ENCODE measurements around the gene OR2T10. TPM values are rescaled to one million over a fixed set of nuclear protein-coding genes. Genes with fewer than 3 reads are reported as not detected.

The OR2T10 gene
- total and polyA plus RNA-seq, 2 donors = not detected

GRCh38 chr1:248611883-248612414 is 14.4 kb upstream of the OR2T10 start:
- Histone ChIP-seq H3K27me3 (ENCODE audit: control insufficient read depth in 2 of 2, insufficient read depth in 1 of 2, low read length in 1 of 2) (no peaks in the 10 kb centered on the region), H3K4me3 (ENCODE audit: low read length in 2 of 2) (no peak overlapping the region), H3K27ac (ENCODE audit: low read depth in 1 of 2, low read length in 1 of 2) (no peak overlapping the region), H3K9me3 (ENCODE audit: control insufficient read depth in 2 of 2, insufficient read depth in 1 of 2, low read length in 1 of 2) (no peaks in the 10 kb centered on the region), H3K36me3 (ENCODE audit: control insufficient read depth in 2 of 2, insufficient read depth in 2 of 2, low read length in 1 of 2) (no peaks in the 10 kb centered on the region), H3K4me1 (ENCODE audit: control insufficient read depth in 2 of 2, insufficient read depth in 2 of 2, low read length in 2 of 2) (no peaks in the 10 kb centered on the region)
- WGBS = 89% methylated on average over 4 of the region's 4 CpGs
- no peak for DNase-seq (ENCODE audit: low read depth in 6 of 9, low spot score in 9 of 9)

- 62% methylated on average over 3 of the region's 3 CpGs for WGBS
- Histone ChIP-seq H3K27me3 (ENCODE audit: control insufficient read depth in 2 of 2, insufficient read depth in 1 of 2, low read length in 1 of 2) (no peaks in the 10 kb centered on the region), H3K27ac (ENCODE audit: low read depth in 1 of 2, low read length in 1 of 2) (no peak overlapping the region), H3K36me3 (ENCODE audit: control insufficient read depth in 2 of 2, insufficient read depth in 2 of 2, low read length in 1 of 2) (no peaks in the 10 kb centered on the region), H3K4me1 (ENCODE audit: control insufficient read depth in 2 of 2, insufficient read depth in 2 of 2, low read length in 2 of 2) (no peaks in the 10 kb centered on the region), H3K9me3 (ENCODE audit: control insufficient read depth in 2 of 2, insufficient read depth in 1 of 2, low read length in 1 of 2) (no peaks in the 10 kb centered on the region), H3K4me3 (ENCODE audit: low read length in 2 of 2) (no peak overlapping the region)
- no peak for DNase-seq (ENCODE audit: low read depth in 6 of 9, low spot score in 9 of 9)
Measured at GRCh38 chr1:248610301-248610700, 12.8 kb upstream of the OR2T10 start.

DNA sequence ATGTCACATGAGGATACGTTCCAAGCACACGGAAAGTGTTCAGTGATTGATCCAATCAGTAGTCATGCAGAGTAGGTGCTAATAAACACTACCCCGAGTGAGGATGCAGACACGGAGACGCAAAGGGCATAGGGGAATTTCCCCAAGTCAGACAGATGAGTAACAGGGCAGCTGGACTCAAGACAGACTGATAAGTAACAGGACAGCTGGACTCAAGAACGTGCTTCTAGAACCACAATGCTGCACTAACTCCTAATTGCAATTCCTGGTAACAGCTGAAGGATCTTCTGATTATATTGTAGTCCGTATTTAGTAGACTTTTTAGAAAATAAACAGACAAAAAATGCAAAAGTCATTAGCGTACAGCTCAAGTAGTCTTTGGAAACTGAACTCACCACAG is 1.9 kb upstream of the OR2T10 start:
- Histone ChIP-seq H3K4me1 (ENCODE audit: control insufficient read depth in 2 of 2, insufficient read depth in 2 of 2, low read length in 2 of 2) (no peaks in the 10 kb centered on the region), H3K27ac (ENCODE audit: low read depth in 1 of 2, low read length in 1 of 2) (no peak overlapping the region), H3K27me3 (ENCODE audit: control insufficient read depth in 2 of 2, insufficient read depth in 1 of 2, low read length in 1 of 2) (no peaks in the 10 kb centered on the region), H3K9me3 (ENCODE audit: control insufficient read depth in 2 of 2, insufficient read depth in 1 of 2, low read length in 1 of 2) (no peaks in the 10 kb centered on the region), H3K4me3 (ENCODE audit: low read length in 2 of 2) (no peak overlapping the region), H3K36me3 (ENCODE audit: control insufficient read depth in 2 of 2, insufficient read depth in 2 of 2, low read length in 1 of 2) (no peaks in the 10 kb centered on the region)
- WGBS = 93% methylated on average over 8 of the region's 8 CpGs
- no peak for DNase-seq (ENCODE audit: low read depth in 6 of 9, low spot score in 9 of 9)

- Histone ChIP-seq H3K36me3 (ENCODE audit: control insufficient read depth in 2 of 2, insufficient read depth in 2 of 2, low read length in 1 of 2) (no peaks in the 10 kb centered on the region), H3K27me3 (ENCODE audit: control insufficient read depth in 2 of 2, insufficient read depth in 1 of 2, low read length in 1 of 2) (no peaks in the 10 kb centered on the region), H3K9me3 (ENCODE audit: control insufficient read depth in 2 of 2, insufficient read depth in 1 of 2, low read length in 1 of 2) (no peaks in the 10 kb centered on the region), H3K4me3 (ENCODE audit: low read length in 2 of 2) (no peak overlapping the region), H3K27ac (ENCODE audit: low read depth in 1 of 2, low read length in 1 of 2) (no peak overlapping the region), H3K4me1 (ENCODE audit: control insufficient read depth in 2 of 2, insufficient read depth in 2 of 2, low read length in 2 of 2) (no peaks in the 10 kb centered on the region)
- WGBS = 82% methylated on average over 2 of the region's 2 CpGs
- DNase-seq (ENCODE audit: low read depth in 6 of 9, low spot score in 9 of 9) = no peak
Measured at GRCh38 chr1:248596615-248597014, 885 bp downstream of the OR2T10 start.

GRCh38 chr1:248593226-248593625 is 4.3 kb downstream of the OR2T10 start:
- Histone ChIP-seq H3K9me3 (ENCODE audit: control insufficient read depth in 2 of 2, insufficient read depth in 1 of 2, low read length in 1 of 2) (no peaks in the 10 kb centered on the region), H3K27ac (ENCODE audit: low read depth in 1 of 2, low read length in 1 of 2) (no peak overlapping the region), H3K36me3 (ENCODE audit: control insufficient read depth in 2 of 2, insufficient read depth in 2 of 2, low read length in 1 of 2) (no peaks in the 10 kb centered on the region), H3K4me1 (ENCODE audit: control insufficient read depth in 2 of 2, insufficient read depth in 2 of 2, low read length in 2 of 2) (no peaks in the 10 kb centered on the region), H3K4me3 (ENCODE audit: low read length in 2 of 2) (no peak overlapping the region), H3K27me3 (ENCODE audit: control insufficient read depth in 2 of 2, insufficient read depth in 1 of 2, low read length in 1 of 2) (no peaks in the 10 kb centered on the region)
- no peak for DNase-seq (ENCODE audit: low read depth in 6 of 9, low spot score in 9 of 9)
- WGBS = 96% methylated on average over 5 of the region's 5 CpGs

- H3K36me3 ChIP-seq (ENCODE audit: control insufficient read depth in 2 of 2, insufficient read depth in 2 of 2, low read length in 1 of 2) = no peaks in the 10 kb centered on the region
Measured at GRCh38 chr1:248592655-248593054, 4.8 kb downstream of the OR2T10 start.

DNA sequence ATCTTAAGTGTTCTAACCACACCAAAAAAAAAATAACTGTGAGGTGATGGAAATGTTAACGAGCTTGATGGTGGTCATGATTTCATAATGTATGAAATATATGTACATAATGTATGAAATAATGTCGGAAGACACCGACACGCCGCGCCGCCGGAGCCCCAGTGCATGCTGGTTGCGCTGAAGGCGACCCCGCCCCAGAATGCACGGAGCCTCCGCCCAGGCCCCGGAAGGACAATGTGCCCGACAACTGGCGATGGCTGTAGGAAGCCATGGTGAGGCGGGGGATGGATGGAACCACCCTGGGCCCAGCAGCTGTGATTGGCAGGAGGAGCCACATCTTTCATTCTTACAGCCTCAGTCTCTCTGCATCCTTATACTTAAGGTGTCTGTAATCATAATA is 7.4 kb downstream of the OR2T10 start:
- no peak overlapping the region for H3K4me3 ChIP-seq (ENCODE audit: low read length in 2 of 2)
- H3K36me3 ChIP-seq (ENCODE audit: control insufficient read depth in 2 of 2, insufficient read depth in 2 of 2, low read length in 1 of 2) = no peaks in the 10 kb centered on the region
- H3K9me3 ChIP-seq (ENCODE audit: control insufficient read depth in 2 of 2, insufficient read depth in 1 of 2, low read length in 1 of 2) = no peaks in the 10 kb centered on the region
- no peaks in the 10 kb centered on the region for H3K27me3 ChIP-seq (ENCODE audit: control insufficient read depth in 2 of 2, insufficient read depth in 1 of 2, low read length in 1 of 2)
- H3K4me1 ChIP-seq (ENCODE audit: control insufficient read depth in 2 of 2, insufficient read depth in 2 of 2, low read length in 2 of 2) = no peaks in the 10 kb centered on the region
- WGBS = 95% methylated on average over 17 of the region's 17 CpGs
- no peak for DNase-seq (ENCODE audit: low read depth in 6 of 9, low spot score in 9 of 9)
- no peak overlapping the region for H3K27ac ChIP-seq (ENCODE audit: low read depth in 1 of 2, low read length in 1 of 2)

More at GRCh38 chr1:248592655-248593054, 4.8 kb downstream of the OR2T10 start:
- Histone ChIP-seq H3K27ac (ENCODE audit: low read depth in 1 of 2, low read length in 1 of 2) (no peak overlapping the region), H3K9me3 (ENCODE audit: control insufficient read depth in 2 of 2, insufficient read depth in 1 of 2, low read length in 1 of 2) (no peaks in the 10 kb centered on the region), H3K27me3 (ENCODE audit: control insufficient read depth in 2 of 2, insufficient read depth in 1 of 2, low read length in 1 of 2) (no peaks in the 10 kb centered on the region), H3K4me1 (ENCODE audit: control insufficient read depth in 2 of 2, insufficient read depth in 2 of 2, low read length in 2 of 2) (no peaks in the 10 kb centered on the region), H3K4me3 (ENCODE audit: low read length in 2 of 2) (no peak overlapping the region)
- WGBS = 91% methylated on average over 1 of the region's 1 CpG
- no peak for DNase-seq (ENCODE audit: low read depth in 6 of 9, low spot score in 9 of 9)

DNA sequence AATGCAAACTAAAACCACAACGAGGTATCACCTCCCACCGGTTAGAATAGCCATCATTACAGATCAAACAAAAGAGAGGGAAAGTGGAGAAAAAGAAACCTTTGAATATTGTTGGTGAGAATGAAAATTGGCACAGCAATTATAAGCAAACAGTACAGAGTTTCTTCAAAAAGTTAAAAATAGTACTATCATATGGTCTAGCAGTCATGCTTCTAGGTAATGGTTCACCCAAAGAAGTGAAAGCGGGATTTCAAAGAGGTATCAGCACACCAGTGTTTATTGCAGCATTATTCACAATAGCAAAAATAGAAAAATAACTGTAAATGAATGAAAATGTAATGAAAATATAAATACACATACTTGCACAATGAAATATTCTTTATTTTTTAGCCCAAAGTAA is 8.2 kb downstream of the OR2T10 start:
- H3K4me1 ChIP-seq (ENCODE audit: control insufficient read depth in 2 of 2, insufficient read depth in 2 of 2, low read length in 2 of 2) = no peaks in the 10 kb centered on the region
- H3K27ac ChIP-seq (ENCODE audit: low read depth in 1 of 2, low read length in 1 of 2) = no peak overlapping the region
- no peak for DNase-seq (ENCODE audit: low read depth in 6 of 9, low spot score in 9 of 9)
- 84% methylated on average over 3 of the region's 3 CpGs for WGBS
- no peak overlapping the region for H3K4me3 ChIP-seq (ENCODE audit: low read length in 2 of 2)
- no peaks in the 10 kb centered on the region for H3K36me3 ChIP-seq (ENCODE audit: control insufficient read depth in 2 of 2, insufficient read depth in 2 of 2, low read length in 1 of 2)
- no peaks in the 10 kb centered on the region for H3K27me3 ChIP-seq (ENCODE audit: control insufficient read depth in 2 of 2, insufficient read depth in 1 of 2, low read length in 1 of 2)
- H3K9me3 ChIP-seq (ENCODE audit: control insufficient read depth in 2 of 2, insufficient read depth in 1 of 2, low read length in 1 of 2) = no peaks in the 10 kb centered on the region

DNA sequence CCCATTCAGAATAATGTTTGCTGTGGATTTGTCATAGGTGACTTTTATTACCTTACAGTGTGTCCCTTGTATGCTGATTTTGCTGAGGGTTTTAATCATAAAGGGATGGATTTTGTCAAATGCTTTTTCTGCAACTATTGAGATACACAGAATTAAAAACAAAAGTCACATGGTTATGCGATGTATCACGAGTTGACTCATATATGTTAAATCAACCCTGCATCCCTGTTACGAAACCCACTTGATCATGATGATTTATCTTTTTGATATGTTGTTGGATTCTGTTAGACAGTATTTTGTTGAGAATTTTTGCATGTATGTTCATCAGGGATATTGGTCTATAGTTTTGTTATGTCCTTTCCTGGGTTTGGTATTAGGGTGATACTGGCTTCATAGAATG is 12.2 kb downstream of the OR2T10 start:
- no peaks in the 10 kb centered on the region for H3K4me1 ChIP-seq (ENCODE audit: control insufficient read depth in 2 of 2, insufficient read depth in 2 of 2, low read length in 2 of 2)

More for the DNA sequence above, 12.2 kb downstream of the OR2T10 start:
- no peaks in the 10 kb centered on the region for H3K27me3 ChIP-seq (ENCODE audit: control insufficient read depth in 2 of 2, insufficient read depth in 1 of 2, low read length in 1 of 2)
- no peaks in the 10 kb centered on the region for H3K36me3 ChIP-seq (ENCODE audit: control insufficient read depth in 2 of 2, insufficient read depth in 2 of 2, low read length in 1 of 2)
- no peak overlapping the region for H3K4me3 ChIP-seq (ENCODE audit: low read length in 2 of 2)
- H3K27ac ChIP-seq (ENCODE audit: low read depth in 1 of 2, low read length in 1 of 2) = no peak overlapping the region
- 91% methylated on average over 3 of the region's 3 CpGs for WGBS
- H3K9me3 ChIP-seq (ENCODE audit: control insufficient read depth in 2 of 2, insufficient read depth in 1 of 2, low read length in 1 of 2) = no peaks in the 10 kb centered on the region
- DNase-seq (ENCODE audit: low read depth in 6 of 9, low spot score in 9 of 9) = no peak
